CD4-positive, alpha-beta T cell treated with Interleukin-15 for 1 hour (primary cell): ENCODE measurements around the gene SFMBT2.

Experiments
- DNase-seq: peaks from one replicate; pipeline ENCODE4 v3.0.0-alpha.2; 2020

SFMBT2 gene

DNA sequence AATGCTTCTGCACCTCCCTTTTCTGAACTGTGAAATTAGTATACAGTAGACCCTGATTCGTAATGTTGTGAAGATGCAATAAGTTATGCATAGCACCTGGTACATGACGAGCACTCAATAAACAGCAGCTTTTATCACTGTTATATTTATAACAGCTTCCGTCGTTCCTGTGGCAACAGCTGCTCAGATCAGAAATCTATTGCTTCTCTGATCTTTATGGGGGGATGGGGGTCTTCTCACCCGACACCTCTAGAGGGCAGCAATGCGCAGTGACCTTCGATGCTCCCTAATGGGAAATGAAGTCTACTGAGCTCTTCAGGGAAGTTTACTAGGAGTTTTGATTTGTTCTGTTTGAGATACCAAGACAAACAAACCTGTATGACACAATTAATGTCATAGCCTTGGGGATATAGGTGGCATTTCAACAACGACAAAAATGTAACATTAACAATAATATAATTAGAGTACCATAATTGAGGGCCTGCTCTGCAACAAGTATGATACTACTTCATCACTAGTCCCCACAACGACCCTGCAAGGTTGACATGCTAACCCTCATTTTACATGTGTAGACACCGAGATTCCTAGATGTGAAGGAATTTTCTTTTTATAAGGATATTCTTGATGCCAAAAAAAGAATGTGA, 289.6 kb downstream of the SFMBT2 start:
- DNase-seq, result peak; percentile 71

DNA sequence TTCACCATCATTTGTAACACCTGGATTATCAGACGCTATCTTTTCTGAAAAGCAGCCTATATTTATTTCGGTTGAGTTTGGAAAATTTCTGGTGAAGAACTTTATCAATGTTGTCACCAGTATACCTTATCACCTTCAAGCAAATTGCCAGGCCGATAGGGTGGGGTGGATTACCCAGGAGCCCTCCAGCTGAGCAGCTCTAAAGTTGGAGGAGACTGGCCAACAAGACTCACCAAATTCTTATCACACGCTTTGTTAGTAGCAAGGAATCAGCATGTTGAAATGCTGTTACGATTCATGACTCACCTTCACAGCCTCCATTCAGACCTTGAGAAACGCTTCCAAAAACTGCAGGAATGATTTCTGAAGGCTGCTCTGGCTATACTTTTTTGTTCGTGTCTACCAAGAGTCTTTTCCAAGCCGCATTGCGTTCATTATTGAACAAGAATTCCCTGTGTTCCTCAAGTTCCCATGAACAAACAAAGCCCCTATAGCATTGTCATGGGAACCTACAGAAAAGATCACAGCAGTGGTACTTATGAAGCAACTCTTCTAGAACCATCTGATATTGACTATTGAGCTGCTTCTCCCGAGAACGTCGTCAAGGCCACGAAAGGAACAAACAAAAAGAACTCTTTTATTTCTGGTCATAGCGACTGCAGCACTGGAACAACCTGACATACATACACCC, 291.4 kb downstream of the SFMBT2 start:
- DNase-seq, result no peak

DNA sequence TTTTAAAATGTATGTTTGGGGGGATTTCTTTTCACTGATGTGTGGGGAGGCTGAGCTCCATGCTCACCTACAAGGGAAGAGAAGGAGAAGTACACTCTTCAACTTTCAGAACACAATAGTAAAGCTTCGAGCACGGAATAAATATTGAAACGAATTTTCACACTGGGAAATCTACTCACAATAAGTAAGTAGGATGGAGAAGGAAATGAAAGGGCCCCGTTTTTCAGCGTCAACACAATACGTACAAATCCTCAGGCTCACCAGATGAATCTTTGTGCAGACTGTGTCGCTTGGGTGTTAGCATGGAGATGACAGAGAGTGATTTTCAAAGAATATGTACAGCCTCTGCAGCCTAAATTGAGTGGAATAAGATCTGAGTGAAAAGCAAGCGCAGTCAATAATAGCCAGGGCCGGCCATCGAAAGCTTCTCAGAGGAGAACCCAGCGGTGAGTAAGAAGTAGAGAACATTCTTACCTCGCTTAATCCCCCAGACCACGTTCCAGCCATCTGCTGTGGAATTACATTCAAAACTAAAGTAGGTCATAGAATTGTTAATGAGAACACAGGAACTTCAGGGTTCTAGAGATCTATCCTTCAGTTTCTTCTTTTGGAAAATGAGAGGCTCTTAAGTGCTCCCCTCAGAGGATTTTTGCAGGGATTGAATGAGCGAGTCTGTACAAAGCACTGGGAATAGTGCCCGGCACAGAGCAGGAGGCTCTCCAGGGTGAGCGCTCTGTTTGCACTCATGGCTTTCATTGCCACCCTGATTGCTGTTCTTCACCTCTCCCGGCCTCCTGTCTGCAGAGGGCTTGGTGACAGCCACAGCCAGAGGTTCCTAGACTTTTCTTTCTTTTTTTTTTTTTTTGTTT, 292.8 kb downstream of the SFMBT2 start:
- no peak for DNase-seq

DNA sequence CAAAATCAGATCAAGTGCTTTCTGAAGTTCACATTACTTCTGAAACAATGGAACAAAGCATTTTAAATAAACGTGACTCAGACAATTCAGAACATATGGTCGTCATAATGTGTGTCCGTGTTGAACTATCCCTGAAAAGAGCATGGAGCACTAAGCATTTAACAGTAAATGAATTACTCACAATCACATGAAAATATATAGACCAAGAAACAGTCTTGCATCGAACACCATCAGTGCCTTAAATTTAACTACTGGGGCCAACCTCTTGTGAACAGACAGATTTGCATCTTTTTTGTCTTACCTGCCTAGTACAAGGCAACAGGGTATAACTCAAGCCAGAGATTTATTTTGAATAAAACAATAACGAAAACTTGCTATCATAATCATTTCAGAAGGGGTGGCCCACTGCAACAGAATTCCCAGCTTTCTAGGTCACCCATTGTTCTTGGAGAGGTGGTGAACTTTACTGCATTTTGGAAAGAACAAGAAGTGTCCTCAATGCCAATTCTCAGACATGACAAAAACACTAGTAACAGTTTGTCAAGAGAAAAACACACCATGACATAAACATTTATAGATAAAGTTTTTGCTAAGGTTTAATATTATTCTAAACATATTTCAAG, 293.5 kb downstream of the SFMBT2 start:
- DNase-seq, result no peak

DNA sequence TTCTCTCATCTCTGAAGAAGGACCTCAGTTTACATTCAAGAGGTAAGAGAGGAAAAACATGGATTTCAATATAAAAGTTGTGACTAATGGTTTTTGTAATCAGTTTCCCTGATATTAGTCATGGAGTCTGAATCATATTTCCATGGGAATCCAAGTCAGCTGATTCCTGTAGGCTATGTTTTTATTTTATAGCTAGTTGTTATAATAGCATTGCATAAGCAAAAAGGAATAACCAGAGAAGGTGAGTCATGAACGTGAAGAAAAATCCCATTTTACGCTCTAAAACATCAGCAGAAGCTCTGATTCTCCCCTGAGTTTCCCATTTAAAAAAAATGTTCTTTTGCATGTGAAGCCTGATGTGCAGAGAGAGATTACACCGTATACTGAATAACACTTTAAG, 299.3 kb downstream of the SFMBT2 start:
- DNase-seq, result no peak

GRCh38 chr10:7111089-7111488, 299.7 kb downstream of the SFMBT2 start:
- no peak for DNase-seq
